SK-N-SH treated with all-trans-retinoic acid at 6 μM for 48 hours (cell line): ENCODE measurements around the gene OR6X1.

Experiments
- ATAC-seq: fragments of 200-7000 bp; cut with Tn5 transposase; 3 replicates; pipeline ENCODE4 v1.9.1; 2020; ENCODE audit warnings: mild to moderate bottlenecking, moderate library complexity
- ARNTL ChIP-seq: fragments of 450-650 bp; formaldehyde crosslinking; IDR thresholded peaks from 2 replicates; pipeline ENCODE4 v1.5.0; 2020; ENCODE audit warnings: low read depth, mild to moderate bottlenecking, moderate library complexity, borderline replicate concordance
- BACH2 ChIP-seq: fragments of 250-450 bp; sonication (Bioruptor Pico); IDR thresholded peaks from 2 replicates; pipeline ENCODE4 v1.9.0; 2021; ENCODE audit warnings: mild to moderate bottlenecking, borderline replicate concordance
- CSDC2 ChIP-seq: fragments of 250-450 bp; sonication (Bioruptor Pico); IDR thresholded peaks from 2 replicates; pipeline ENCODE4 v1.5.0; 2020; ENCODE audit warnings: mild to moderate bottlenecking, moderate library complexity
- ESRRG ChIP-seq: fragments of 250-450 bp; sonication (Bioruptor Pico); IDR thresholded peaks from 2 replicates; pipeline ENCODE4 v1.6.1; 2021; ENCODE audit warnings: mild to moderate bottlenecking
- GLIS3 ChIP-seq: fragments of 250-450 bp; sonication (Bioruptor Pico); IDR thresholded peaks from 2 replicates; pipeline ENCODE4 v1.5.0; 2020; ENCODE audit warnings: mild to moderate bottlenecking, moderate library complexity
- ISL1 ChIP-seq: fragments of 250-450 bp; sonication (Bioruptor Pico); IDR thresholded peaks from 2 replicates; pipeline ENCODE4 v2.1.2; 2022; ENCODE audit warnings: mild to moderate bottlenecking, moderate library complexity
- OSR1 ChIP-seq: fragments of 250-450 bp; sonication (Bioruptor Pico); IDR thresholded peaks from 2 replicates; pipeline ENCODE4 v1.8.0; 2022; ENCODE audit warnings: moderate library complexity, mild to moderate bottlenecking, inconsistent platforms
- PPARA ChIP-seq: fragments of 250-450 bp; sonication (Bioruptor Pico); IDR thresholded peaks from 2 replicates; pipeline ENCODE4 v1.5.0; 2020; ENCODE audit warnings: mild to moderate bottlenecking, borderline replicate concordance
- RARB ChIP-seq: fragments of 250-450 bp; sonication (Bioruptor Pico); IDR thresholded peaks from 2 replicates; pipeline ENCODE4 v1.8.0; 2021; ENCODE audit warnings: mild to moderate bottlenecking, moderate library complexity
- SNAI2 ChIP-seq: fragments of 250-450 bp; sonication (Bioruptor Pico); IDR thresholded peaks from 2 replicates; pipeline ENCODE4 v1.5.0; 2020; ENCODE audit warnings: mild to moderate bottlenecking, moderate library complexity
- TCF4 ChIP-seq: fragments of 250-450 bp; sonication (Bioruptor Pico); IDR thresholded peaks from 2 replicates; pipeline ENCODE4 v1.8.0; 2021; ENCODE audit warnings: mild to moderate bottlenecking, moderate library complexity, borderline replicate concordance
- TOX ChIP-seq: fragments of 250-450 bp; sonication (Bioruptor Pico); IDR thresholded peaks from 2 replicates; pipeline ENCODE4 v1.8.0; 2021; ENCODE audit warnings: mild to moderate bottlenecking, moderate library complexity, borderline replicate concordance
- ZC3H10 ChIP-seq: fragments of 250-450 bp; sonication (Bioruptor Pico); IDR thresholded peaks from 2 replicates; pipeline ENCODE4 v1.5.1; 2021; ENCODE audit warnings: mild to moderate bottlenecking, moderate library complexity
- ZFP3 ChIP-seq: fragments of 250-450 bp; sonication (Bioruptor Pico); IDR thresholded peaks from 2 replicates; pipeline ENCODE4 v1.5.0; 2020; ENCODE audit warnings: mild to moderate bottlenecking, moderate library complexity
- ZFP30 ChIP-seq: fragments of 450-650 bp; formaldehyde crosslinking; IDR thresholded peaks from 2 replicates; pipeline ENCODE4 v1.5.0; 2022; ENCODE audit warnings: mild to moderate bottlenecking, moderate library complexity
- ZNF565 ChIP-seq: fragments of 450-650 bp; formaldehyde crosslinking; conservative IDR thresholded peaks from 2 replicates; pipeline ENCODE4 v1.5.0; 2020; ENCODE audit warnings: low read depth, mild to moderate bottlenecking, moderate library complexity
- ZNF70 ChIP-seq: fragments of 450-650 bp; formaldehyde crosslinking; IDR thresholded peaks from 2 replicates; pipeline ENCODE4 v1.5.0; 2020; ENCODE audit warnings: mild to moderate bottlenecking, moderate library complexity
- ZNF8 ChIP-seq: fragments of 450-650 bp; formaldehyde crosslinking; IDR thresholded peaks from 2 replicates; pipeline ENCODE4 v1.5.0; 2020; ENCODE audit warnings: mild to moderate bottlenecking, moderate library complexity
- TF ChIP-seq, protein P1 (sequence below): fragments of 250-450 bp; sonication (Bioruptor Pico); IDR thresholded peaks from 2 replicates; pipeline ENCODE4 v1.5.1; 2021; ENCODE audit warnings: mild to moderate bottlenecking, moderate library complexity
- TF ChIP-seq, protein P2 (sequence below): fragments of 250-450 bp; sonication (Bioruptor Pico); IDR thresholded peaks from 2 replicates; pipeline ENCODE4 v1.8.0; 2021; ENCODE audit warnings: low read depth, mild to moderate bottlenecking, moderate library complexity, borderline replicate concordance
- TF ChIP-seq, protein P3 (sequence below): fragments of 250-450 bp; sonication (Bioruptor Pico); IDR thresholded peaks from 2 replicates; pipeline ENCODE4 v1.5.1; 2020; ENCODE audit warnings: low read depth, mild to moderate bottlenecking, moderate library complexity
- TF ChIP-seq, protein P4 (sequence below): fragments of 250-450 bp; sonication (Bioruptor Pico); IDR thresholded peaks from 2 replicates; pipeline ENCODE4 v1.8.0; 2020; ENCODE audit warnings: mild to moderate bottlenecking, moderate library complexity, borderline replicate concordance

The OR6X1 gene

GRCh38 chr11:123798079-123798478, 43.8 kb upstream of the OR6X1 start:
- no peak for TF ChIP-seq ZNF565 (CRISPR knock-in tag)
- no peak for TF ChIP-seq ZFP30 (CRISPR knock-in tag)
- TF ChIP-seq, all 23 proteins: peak for 0
- no peak for ATAC-seq

GRCh38 chr11:123797541-123797940, 43.2 kb upstream of the OR6X1 start:
- TF ChIP-seq ZC3H10 (CRISPR knock-in tag) (no peak), TOX (CRISPR knock-in tag) (no peak), OSR1 (CRISPR knock-in tag) (no peak), ISL1 (CRISPR knock-in tag) (no peak), ZFP3 (CRISPR knock-in tag) (no peak), ZFP30 (CRISPR knock-in tag) (no peak), SNAI2 (CRISPR knock-in tag) (no peak), CSDC2 (no peak), GLIS3 (CRISPR knock-in tag) (no peak), ZNF565 (CRISPR knock-in tag) (no peak), BACH2 (CRISPR knock-in tag) (no peak), ZNF8 (CRISPR knock-in tag) (no peak), ZNF70 (no peak), ESRRG (CRISPR knock-in tag) (no peak), RARB (no peak), TCF4 (CRISPR knock-in tag) (no peak)
- TF ChIP-seq, protein P1, sequence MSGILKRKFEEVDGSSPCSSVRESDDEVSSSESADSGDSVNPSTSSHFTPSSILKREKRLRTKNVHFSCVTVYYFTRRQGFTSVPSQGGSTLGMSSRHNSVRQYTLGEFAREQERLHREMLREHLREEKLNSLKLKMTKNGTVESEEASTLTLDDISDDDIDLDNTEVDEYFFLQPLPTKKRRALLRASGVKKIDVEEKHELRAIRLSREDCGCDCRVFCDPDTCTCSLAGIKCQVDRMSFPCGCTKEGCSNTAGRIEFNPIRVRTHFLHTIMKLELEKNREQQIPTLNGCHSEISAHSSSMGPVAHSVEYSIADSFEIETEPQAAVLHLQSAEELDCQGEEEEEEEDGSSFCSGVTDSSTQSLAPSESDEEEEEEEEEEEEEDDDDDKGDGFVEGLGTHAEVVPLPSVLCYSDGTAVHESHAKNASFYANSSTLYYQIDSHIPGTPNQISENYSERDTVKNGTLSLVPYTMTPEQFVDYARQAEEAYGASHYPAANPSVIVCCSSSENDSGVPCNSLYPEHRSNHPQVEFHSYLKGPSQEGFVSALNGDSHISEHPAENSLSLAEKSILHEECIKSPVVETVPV (CRISPR knock-in tag), result no peak
- TF ChIP-seq, protein P2, sequence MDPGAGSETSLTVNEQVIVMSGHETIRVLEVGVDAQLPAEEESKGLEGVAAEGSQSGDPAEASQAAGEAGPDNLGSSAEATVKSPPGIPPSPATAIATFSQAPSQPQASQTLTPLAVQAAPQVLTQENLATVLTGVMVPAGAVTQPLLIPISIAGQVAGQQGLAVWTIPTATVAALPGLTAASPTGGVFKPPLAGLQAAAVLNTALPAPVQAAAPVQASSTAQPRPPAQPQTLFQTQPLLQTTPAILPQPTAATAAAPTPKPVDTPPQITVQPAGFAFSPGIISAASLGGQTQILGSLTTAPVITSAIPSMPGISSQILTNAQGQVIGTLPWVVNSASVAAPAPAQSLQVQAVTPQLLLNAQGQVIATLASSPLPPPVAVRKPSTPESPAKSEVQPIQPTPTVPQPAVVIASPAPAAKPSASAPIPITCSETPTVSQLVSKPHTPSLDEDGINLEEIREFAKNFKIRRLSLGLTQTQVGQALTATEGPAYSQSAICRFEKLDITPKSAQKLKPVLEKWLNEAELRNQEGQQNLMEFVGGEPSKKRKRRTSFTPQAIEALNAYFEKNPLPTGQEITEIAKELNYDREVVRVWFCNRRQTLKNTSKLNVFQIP (CRISPR knock-in tag), result no peak
- TF ChIP-seq, protein P3, sequence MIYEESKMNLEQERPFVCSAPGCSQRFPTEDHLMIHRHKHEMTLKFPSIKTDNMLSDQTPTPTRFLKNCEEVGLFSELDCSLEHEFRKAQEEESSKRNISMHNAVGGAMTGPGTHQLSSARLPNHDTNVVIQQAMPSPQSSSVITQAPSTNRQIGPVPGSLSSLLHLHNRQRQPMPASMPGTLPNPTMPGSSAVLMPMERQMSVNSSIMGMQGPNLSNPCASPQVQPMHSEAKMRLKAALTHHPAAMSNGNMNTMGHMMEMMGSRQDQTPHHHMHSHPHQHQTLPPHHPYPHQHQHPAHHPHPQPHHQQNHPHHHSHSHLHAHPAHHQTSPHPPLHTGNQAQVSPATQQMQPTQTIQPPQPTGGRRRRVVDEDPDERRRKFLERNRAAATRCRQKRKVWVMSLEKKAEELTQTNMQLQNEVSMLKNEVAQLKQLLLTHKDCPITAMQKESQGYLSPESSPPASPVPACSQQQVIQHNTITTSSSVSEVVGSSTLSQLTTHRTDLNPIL (CRISPR knock-in tag), result no peak
- no peak for ATAC-seq

- no peak for TF ChIP-seq CSDC2
- TF ChIP-seq GLIS3 (CRISPR knock-in tag), result no peak
- no peak for TF ChIP-seq TCF4 (CRISPR knock-in tag)
- TF ChIP-seq OSR1 (CRISPR knock-in tag), result no peak
- TF ChIP-seq, all 23 proteins: peak for 0
- ATAC-seq, result no peak
These were observed 42.8 kb upstream of the OR6X1 start for GRCh38 chr11:123797114-123797513.

- TF ChIP-seq ARNTL (CRISPR knock-in tag), result no peak
- TF ChIP-seq ZNF8 (CRISPR knock-in tag), result no peak
- TF ChIP-seq PPARA (CRISPR knock-in tag), result no peak
- no peak for TF ChIP-seq ESRRG (CRISPR knock-in tag)
- no peak for TF ChIP-seq BACH2 (CRISPR knock-in tag)
- no peak for TF ChIP-seq ZFP30 (CRISPR knock-in tag)
- TF ChIP-seq ZNF565 (CRISPR knock-in tag), result no peak
- TF ChIP-seq, protein P3 (CRISPR knock-in tag), result no peak
- TF ChIP-seq, protein P2 (CRISPR knock-in tag), result no peak
- TF ChIP-seq ISL1 (CRISPR knock-in tag), result no peak
- TF ChIP-seq GLIS3 (CRISPR knock-in tag), result no peak
- TF ChIP-seq, protein P1 (CRISPR knock-in tag), result no peak
- TF ChIP-seq TOX (CRISPR knock-in tag), result no peak
- TF ChIP-seq ZC3H10 (CRISPR knock-in tag), result no peak
- TF ChIP-seq, protein P4, sequence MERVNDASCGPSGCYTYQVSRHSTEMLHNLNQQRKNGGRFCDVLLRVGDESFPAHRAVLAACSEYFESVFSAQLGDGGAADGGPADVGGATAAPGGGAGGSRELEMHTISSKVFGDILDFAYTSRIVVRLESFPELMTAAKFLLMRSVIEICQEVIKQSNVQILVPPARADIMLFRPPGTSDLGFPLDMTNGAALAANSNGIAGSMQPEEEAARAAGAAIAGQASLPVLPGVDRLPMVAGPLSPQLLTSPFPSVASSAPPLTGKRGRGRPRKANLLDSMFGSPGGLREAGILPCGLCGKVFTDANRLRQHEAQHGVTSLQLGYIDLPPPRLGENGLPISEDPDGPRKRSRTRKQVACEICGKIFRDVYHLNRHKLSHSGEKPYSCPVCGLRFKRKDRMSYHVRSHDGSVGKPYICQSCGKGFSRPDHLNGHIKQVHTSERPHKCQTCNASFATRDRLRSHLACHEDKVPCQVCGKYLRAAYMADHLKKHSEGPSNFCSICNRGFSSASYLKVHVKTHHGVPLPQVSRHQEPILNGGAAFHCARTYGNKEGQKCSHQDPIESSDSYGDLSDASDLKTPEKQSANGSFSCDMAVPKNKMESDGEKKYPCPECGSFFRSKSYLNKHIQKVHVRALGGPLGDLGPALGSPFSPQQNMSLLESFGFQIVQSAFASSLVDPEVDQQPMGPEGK (CRISPR knock-in tag), result no peak
- no peak for TF ChIP-seq ZFP3 (CRISPR knock-in tag)
- TF ChIP-seq ZNF70, result no peak
- TF ChIP-seq TCF4 (CRISPR knock-in tag), result no peak
- ATAC-seq, result no peak
These were observed 41.9 kb upstream of the OR6X1 start for GRCh38 chr11:123796226-123796625.
